H1 (cell line): ENCODE data around the gene DDB1. TPM values are rescaled to one million over a fixed set of nuclear protein-coding genes. Genes with fewer than 3 reads are reported as not detected.

ENCODE experiments used
- BACH1 ChIP-seq: IDR thresholded peaks from 2 replicates; pipeline ENCODE4 v1.6.1; 2012; ENCODE audit warnings: low read length, improper control_type of control experiment
- BCL11A ChIP-seq, 2 experiments: IDR thresholded peaks; one replicate each; pipeline ENCODE4 v1.6.1; 2011; ENCODE audit warnings: low read depth in 2 of 2, low read length in 2 of 2, mild to moderate bottlenecking in 2 of 2
- CBX8 ChIP-seq: fragments of 300-800, 300-1000 bp; sonication (generic); IDR thresholded peaks from 2 replicates; pipeline ENCODE4 v1.7.1; 2016; ENCODE audit warnings: low read depth, low read length, borderline replicate concordance
- EP300 ChIP-seq, 2 experiments: IDR thresholded peaks; 1 replicate in 1 of 2; 2 replicates in 1 of 2; pipeline ENCODE4 v1.6.1; 2011 to 2012; ENCODE audit warnings: low read depth in 2 of 2, low read length in 2 of 2, mild to moderate bottlenecking in 2 of 2, borderline replicate concordance in 1 of 2, inconsistent platforms in 1 of 2, moderate library complexity in 1 of 2
- EZH2 ChIP-seq: fragments of 200-600 bp; sonication (generic); IDR thresholded peaks from 2 replicates; pipeline ENCODE4 v1.7.1; 2012; ENCODE audit warnings: low read depth, mild to moderate bottlenecking, moderate library complexity, low read length, inconsistent platforms; ENCODE audit not compliant: severe bottlenecking
- HDAC2 ChIP-seq, 2 experiments: fragments of 300-600 bp in 1 of 2; sonication (generic) in 1 of 2; IDR thresholded peaks; 2 replicates each; pipeline ENCODE4 v1.6.1; 2011 to 2012; ENCODE audit warnings: low read depth in 2 of 2, low read length in 2 of 2, mild to moderate bottlenecking in 2 of 2, moderate library complexity in 2 of 2, borderline replicate concordance in 1 of 2, inconsistent platforms in 1 of 2
- KDM1A ChIP-seq: fragments of 200-600, 300-600 bp; sonication (generic); IDR thresholded peaks from 2 replicates; pipeline ENCODE4 v1.7.1; 2016; ENCODE audit warnings: mild to moderate bottlenecking, low read length, borderline replicate concordance
- KDM4A ChIP-seq: IDR thresholded peaks from one replicate; pipeline ENCODE4 v1.7.1; 2012; ENCODE audit warnings: low read depth, mild to moderate bottlenecking, moderate library complexity, low read length, inconsistent platforms; ENCODE audit not compliant: severe bottlenecking
- RAD21 ChIP-seq, 2 experiments: IDR thresholded peaks in 1 of 2; conservative IDR thresholded peaks in 1 of 2; 2 replicates each; pipeline ENCODE4 v1.6.1; 2011; ENCODE audit warnings: low read depth in 2 of 2, low read length in 2 of 2, improper control_type of control experiment in 1 of 2, inconsistent platforms in 1 of 2, mild to moderate bottlenecking in 1 of 2, moderate library complexity in 1 of 2
- YY1 ChIP-seq: IDR thresholded peaks from 2 replicates; pipeline ENCODE4 v1.6.1; 2011; ENCODE audit warnings: low read depth, mild to moderate bottlenecking, low read length
- polyA plus RNA-seq, 7 experiments: library from polyadenylated mRNA; depleted of rRNA in 3 of 7; stranded (reverse) in 5 of 7; unstranded in 2 of 7; fragments of >200 nt in 5 of 7; fragments of 200-250 nt in 2 of 7; gene quantifications; 1 replicate in 5 of 7; 2 replicates in 1 of 7; 4 replicates in 1 of 7; pipeline versions ENCODE4 v1.2.1 to v1.2.3, GENCODE V29; 2011 to 2013; ENCODE audit warnings: missing spikeins in 2 of 7, mixed read lengths in 2 of 7
- total RNA-seq: library from RNA; stranded (reverse); fragmentation: NEBNext Ultra II Directional; extraction: Animal tissue kit (Norgen Biotek cat#: 25700); gene quantifications from 2 replicates; pipeline ENCODE4 v1.2.1, GENCODE V29; 2021
- TF ChIP-seq, protein P1 (sequence below): IDR thresholded peaks from 2 replicates; pipeline ENCODE4 v1.6.1; 2011; ENCODE audit warnings: low read length, improper control_type of control experiment
- TF ChIP-seq, protein P2 (sequence below): IDR thresholded peaks from 2 replicates; pipeline ENCODE4 v1.6.1; 2012; ENCODE audit warnings: inconsistent platforms

DDB1 gene
- total and polyA plus RNA-seq, 2 of the 8 experiments (the other 6 are each of a cell fraction or from before 2014, with no cell fraction given) = 275 to 306 TPM

DNA sequence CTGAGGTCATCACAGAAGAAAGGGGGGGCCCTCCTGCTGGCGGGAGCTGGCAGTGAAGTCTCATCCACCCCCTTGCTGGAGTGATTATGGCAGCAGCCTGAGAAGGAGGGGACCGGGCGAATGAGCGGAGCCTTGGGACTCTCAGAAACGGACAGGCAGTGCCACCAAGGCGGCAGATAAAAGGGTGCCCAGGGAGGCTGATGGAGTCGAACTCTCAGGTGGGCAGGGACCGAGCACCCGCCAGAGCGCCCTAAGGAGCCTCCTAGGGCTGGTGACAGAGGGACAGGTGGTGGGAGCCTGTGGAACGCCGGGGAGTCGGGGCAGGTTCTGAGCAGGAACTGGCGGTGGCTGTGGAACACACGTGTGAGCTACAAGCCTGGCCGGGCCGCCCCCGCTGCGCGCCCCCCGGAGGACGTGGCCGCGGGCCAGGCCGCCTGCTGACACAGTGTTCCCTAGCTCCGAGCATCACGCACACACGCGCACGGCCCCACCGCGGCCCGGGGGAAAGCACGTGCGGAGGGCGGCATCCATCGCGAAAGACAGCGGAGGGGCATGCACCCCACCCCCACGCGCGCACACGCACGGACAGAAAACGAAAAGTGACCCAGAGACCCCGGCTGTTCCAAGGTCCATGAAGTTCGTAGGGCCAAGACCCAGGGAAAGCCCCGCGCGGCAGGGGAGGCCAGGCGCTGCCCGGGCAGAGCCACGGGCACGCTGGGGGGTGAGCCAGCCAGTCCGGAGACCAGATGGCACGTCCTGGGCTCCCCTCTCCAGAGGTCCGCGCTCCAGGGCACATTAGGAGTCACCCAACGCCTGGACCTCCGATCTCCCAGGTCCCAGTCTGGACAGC lies 38.8 kb downstream of the DDB1 start (continued):
- TF ChIP-seq BACH1 = peak; percentile 31; the same call in 1 of the 2 replicates
- TF ChIP-seq HDAC2 (IDR thresholded peaks at IDR 0.05; ENCODE audit: borderline replicate concordance in 1 of 2, low read depth in 2 of 2, low read length in 2 of 2) = peak; percentile 35 to 67; a peak in 1 of 4 replicates
- 0 out of 2 replicates have a peak, but pooled peaks have one; percentile 3 for TF ChIP-seq YY1
- TF ChIP-seq RAD21 (IDR thresholded peaks at IDR 0.05 in 1 of 2, conservative IDR thresholded peaks at IDR 0.05 in 1 of 2; ENCODE audit: low read depth in 2 of 2, low read length in 2 of 2) = no peak
- no peak for TF ChIP-seq BCL11A (IDR thresholded peaks at IDR 0.05; ENCODE audit: low read depth in 2 of 2, low read length in 2 of 2)
- TF ChIP-seq CBX8 = no peak
- TF ChIP-seq, protein P1, sequence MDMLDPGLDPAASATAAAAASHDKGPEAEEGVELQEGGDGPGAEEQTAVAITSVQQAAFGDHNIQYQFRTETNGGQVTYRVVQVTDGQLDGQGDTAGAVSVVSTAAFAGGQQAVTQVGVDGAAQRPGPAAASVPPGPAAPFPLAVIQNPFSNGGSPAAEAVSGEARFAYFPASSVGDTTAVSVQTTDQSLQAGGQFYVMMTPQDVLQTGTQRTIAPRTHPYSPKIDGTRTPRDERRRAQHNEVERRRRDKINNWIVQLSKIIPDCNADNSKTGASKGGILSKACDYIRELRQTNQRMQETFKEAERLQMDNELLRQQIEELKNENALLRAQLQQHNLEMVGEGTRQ = no peak
- no peak for TF ChIP-seq EZH2
- no peak for TF ChIP-seq KDM1A
- no peak for TF ChIP-seq EP300 (IDR thresholded peaks at IDR 0.05; ENCODE audit: borderline replicate concordance in 1 of 2, low read depth in 2 of 2, low read length in 2 of 2)
- TF ChIP-seq KDM4A = no peak
- TF ChIP-seq, protein P2, sequence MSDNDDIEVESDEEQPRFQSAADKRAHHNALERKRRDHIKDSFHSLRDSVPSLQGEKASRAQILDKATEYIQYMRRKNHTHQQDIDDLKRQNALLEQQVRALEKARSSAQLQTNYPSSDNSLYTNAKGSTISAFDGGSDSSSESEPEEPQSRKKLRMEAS = peak; percentile 73; the same call in 1 of the 2 replicates
